Measurements from ENCODE around the gene TMEM218.

TMEM218 gene

GRCh38 chr11:125101596-125101995 is 9.8 kb downstream of the TMEM218 start:
- no peaks in the 10 kb centered on the region for H3K27me3 ChIP-seq (ENCODE audit: insufficient read depth, poor library complexity, severe bottlenecking)
- H3K36me3 ChIP-seq (ENCODE audit: low read depth) = peaks cover 19% of the 10 kb centered on the region
- no peak overlapping the region for H3K27ac ChIP-seq (ENCODE audit: poor library complexity, severe bottlenecking)
- ATAC-seq (ENCODE audit: low read depth) (no peak), DNase-seq (ENCODE audit: low spot score) (no peak)
- H3K4me3 ChIP-seq (ENCODE audit: severe bottlenecking) = no peak overlapping the region
- no peak for TF ChIP-seq CTCF (IDR thresholded peaks at IDR 0.05; ENCODE audit: poor library complexity, severe bottlenecking)
- no peaks in the 10 kb centered on the region for H3K4me1 ChIP-seq (ENCODE audit: insufficient read depth, poor library complexity, severe bottlenecking)
- H3K9me3 ChIP-seq (ENCODE audit: severe bottlenecking) = no peaks in the 10 kb centered on the region

GRCh38 chr11:125100136-125100535 is 11.3 kb downstream of the TMEM218 start:
- ATAC-seq (ENCODE audit: low read depth) = no peak
- no peak overlapping the region for H3K4me3 ChIP-seq (ENCODE audit: severe bottlenecking)
- no peak for DNase-seq (ENCODE audit: low spot score)
- H3K27ac ChIP-seq (ENCODE audit: poor library complexity, severe bottlenecking) = no peak overlapping the region
- no peaks in the 10 kb centered on the region for H3K9me3 ChIP-seq (ENCODE audit: severe bottlenecking)
- H3K4me1 ChIP-seq (ENCODE audit: insufficient read depth, poor library complexity, severe bottlenecking) = no peaks in the 10 kb centered on the region
- peaks cover 29% of the 10 kb centered on the region for H3K36me3 ChIP-seq (ENCODE audit: low read depth)
- no peaks in the 10 kb centered on the region for H3K27me3 ChIP-seq (ENCODE audit: insufficient read depth, poor library complexity, severe bottlenecking)
- no peak for TF ChIP-seq CTCF (IDR thresholded peaks at IDR 0.05; ENCODE audit: poor library complexity, severe bottlenecking)

DNA sequence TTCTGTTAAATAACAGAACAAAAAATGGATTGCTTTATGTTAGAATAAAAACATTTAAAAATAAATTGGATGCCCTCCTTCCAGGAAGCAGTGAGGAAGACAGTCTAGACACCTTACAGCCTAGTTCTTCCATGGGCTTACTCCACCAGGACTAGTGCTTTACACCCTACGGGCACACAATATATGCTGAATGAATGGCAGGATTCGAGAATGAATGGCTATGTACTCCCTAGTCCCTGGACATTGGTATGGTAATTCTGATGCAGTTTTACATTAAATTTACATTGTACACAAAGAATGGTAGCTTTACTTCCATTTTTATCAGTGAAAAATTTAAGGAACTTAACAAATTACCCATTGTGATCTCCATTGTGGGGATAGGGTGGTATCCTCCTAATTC is 16.7 kb downstream of the TMEM218 start:
- H3K27ac ChIP-seq (ENCODE audit: poor library complexity, severe bottlenecking) = no peak overlapping the region
- DNase-seq (ENCODE audit: low spot score) (no peak), ATAC-seq (ENCODE audit: low read depth) (no peak)
- H3K4me1 ChIP-seq (ENCODE audit: insufficient read depth, poor library complexity, severe bottlenecking) = peaks cover 8% of the 10 kb centered on the region
- H3K9me3 ChIP-seq (ENCODE audit: severe bottlenecking) = no peaks in the 10 kb centered on the region
- no peak overlapping the region for H3K4me3 ChIP-seq (ENCODE audit: severe bottlenecking)
- no peaks in the 10 kb centered on the region for H3K27me3 ChIP-seq (ENCODE audit: insufficient read depth, poor library complexity, severe bottlenecking)
- peaks cover 19% of the 10 kb centered on the region for H3K36me3 ChIP-seq (ENCODE audit: low read depth)
- TF ChIP-seq CTCF (IDR thresholded peaks at IDR 0.05; ENCODE audit: poor library complexity, severe bottlenecking) = no peak

DNA sequence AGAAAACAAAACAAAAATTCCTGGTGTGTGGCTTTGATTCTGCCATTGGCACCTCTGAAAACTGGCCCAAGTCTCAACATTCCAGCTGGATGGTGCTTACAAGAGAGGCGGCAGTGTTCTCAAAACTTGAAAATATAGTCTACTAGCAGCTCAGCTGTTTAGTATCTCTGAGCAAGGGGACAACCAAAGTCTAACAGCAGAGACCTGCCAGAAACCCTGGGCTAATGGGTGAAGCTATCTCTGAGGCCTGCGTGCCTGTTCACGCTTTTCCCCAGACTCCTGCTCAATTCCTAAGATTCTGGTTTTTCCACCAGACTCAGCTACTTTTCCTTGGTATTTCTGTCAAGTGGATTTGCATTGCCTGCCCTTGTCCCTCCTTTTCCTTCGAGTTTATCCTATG is 17.9 kb downstream of the TMEM218 start:
- no peaks in the 10 kb centered on the region for H3K9me3 ChIP-seq (ENCODE audit: severe bottlenecking)
- no peak for ATAC-seq (ENCODE audit: low read depth)
- no peak overlapping the region for H3K27ac ChIP-seq (ENCODE audit: poor library complexity, severe bottlenecking)
- no peaks in the 10 kb centered on the region for H3K27me3 ChIP-seq (ENCODE audit: insufficient read depth, poor library complexity, severe bottlenecking)
- peaks cover 20% of the 10 kb centered on the region for H3K36me3 ChIP-seq (ENCODE audit: low read depth)
- H3K4me3 ChIP-seq (ENCODE audit: severe bottlenecking) = no peak overlapping the region
- no peak for DNase-seq (ENCODE audit: low spot score)
- TF ChIP-seq CTCF (IDR thresholded peaks at IDR 0.05; ENCODE audit: poor library complexity, severe bottlenecking) = no peak
- H3K4me1 ChIP-seq (ENCODE audit: insufficient read depth, poor library complexity, severe bottlenecking) = peaks cover 8% of the 10 kb centered on the region

GRCh38 chr11:125092669-125093068 is 18.8 kb downstream of the TMEM218 start:
- Histone ChIP-seq H3K36me3 (ENCODE audit: low read depth) (peaks cover 22% of the 10 kb centered on the region), H3K4me1 (ENCODE audit: insufficient read depth, poor library complexity, severe bottlenecking) (peaks cover 8% of the 10 kb centered on the region), H3K9me3 (ENCODE audit: severe bottlenecking) (no peaks in the 10 kb centered on the region), H3K4me3 (ENCODE audit: severe bottlenecking) (no peak overlapping the region), H3K27ac (ENCODE audit: poor library complexity, severe bottlenecking) (no peak overlapping the region), H3K27me3 (ENCODE audit: insufficient read depth, poor library complexity, severe bottlenecking) (no peaks in the 10 kb centered on the region)
- no peak for TF ChIP-seq CTCF (IDR thresholded peaks at IDR 0.05; ENCODE audit: poor library complexity, severe bottlenecking)
- no peak for ATAC-seq (ENCODE audit: low read depth)
- no peak for DNase-seq (ENCODE audit: low spot score)

All from RWPE2 (cell line).